Measurements from ENCODE around the gene STXBP5.
"Not testable (repeated sequence)": the region's sequence is repeated elsewhere in the genome, so short reads cannot be mapped to it uniquely, and the experiment has no call there.

The STXBP5 gene

DNA sequence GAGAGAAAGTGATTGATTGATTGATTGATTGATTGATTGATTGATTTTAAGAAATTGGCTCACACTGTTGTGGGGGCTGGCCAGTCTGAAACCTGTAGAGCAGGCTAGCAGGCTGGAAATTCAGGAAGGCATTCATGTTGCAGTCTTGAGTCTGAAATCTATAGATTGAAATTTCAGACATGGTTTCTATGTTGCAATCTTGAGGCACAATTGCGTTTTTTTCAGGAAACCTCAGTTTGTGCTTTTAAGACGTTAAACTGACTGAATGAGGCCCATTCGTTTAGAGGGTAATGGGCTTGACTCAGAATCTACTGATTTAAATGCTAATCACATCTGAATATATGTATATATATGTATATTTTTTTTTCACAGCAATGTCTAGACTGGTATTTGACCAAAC is 106.3 kb downstream of the STXBP5 start:
- no peak for DNase-seq

DNA sequence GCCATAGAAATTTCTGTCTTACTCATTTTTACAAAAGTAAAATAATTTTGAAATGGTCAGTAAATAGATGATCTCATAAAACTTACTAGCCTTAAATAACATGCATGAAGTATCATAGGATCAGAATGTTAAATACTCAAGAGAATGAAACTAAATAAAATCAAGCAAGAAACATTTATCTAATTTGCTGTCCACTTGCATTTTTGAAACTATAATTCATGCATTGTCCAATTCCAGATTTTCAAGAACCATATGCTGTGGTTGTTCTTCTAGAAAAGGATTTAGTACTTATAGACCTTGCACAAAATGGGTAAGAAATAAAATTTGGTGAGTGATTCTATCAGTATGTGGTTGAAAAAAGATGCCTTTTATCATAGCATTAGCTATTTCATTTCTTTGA is 107.0 kb downstream of the STXBP5 start:
- DNase-seq, result no peak

DNA sequence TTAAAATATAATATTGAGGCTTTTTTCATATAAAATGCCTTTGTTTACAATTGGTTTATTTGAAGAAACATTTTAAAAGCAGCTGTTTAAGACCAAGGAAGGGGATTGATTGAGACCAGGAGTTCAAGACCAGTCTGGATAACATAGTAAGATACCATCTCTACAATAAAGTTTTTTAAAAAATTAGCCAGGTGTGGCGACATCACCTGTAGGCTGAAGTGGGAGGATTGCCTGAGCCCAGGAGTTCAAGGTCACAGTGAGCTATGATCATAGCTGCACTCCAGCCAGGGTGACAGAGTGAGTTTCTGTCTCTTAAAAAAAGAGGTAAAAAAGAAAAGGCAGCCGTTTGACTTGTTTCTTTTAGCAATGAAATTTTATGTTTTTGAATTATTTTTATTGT is 117.0 kb downstream of the STXBP5 start:
- no peak for DNase-seq

DNA sequence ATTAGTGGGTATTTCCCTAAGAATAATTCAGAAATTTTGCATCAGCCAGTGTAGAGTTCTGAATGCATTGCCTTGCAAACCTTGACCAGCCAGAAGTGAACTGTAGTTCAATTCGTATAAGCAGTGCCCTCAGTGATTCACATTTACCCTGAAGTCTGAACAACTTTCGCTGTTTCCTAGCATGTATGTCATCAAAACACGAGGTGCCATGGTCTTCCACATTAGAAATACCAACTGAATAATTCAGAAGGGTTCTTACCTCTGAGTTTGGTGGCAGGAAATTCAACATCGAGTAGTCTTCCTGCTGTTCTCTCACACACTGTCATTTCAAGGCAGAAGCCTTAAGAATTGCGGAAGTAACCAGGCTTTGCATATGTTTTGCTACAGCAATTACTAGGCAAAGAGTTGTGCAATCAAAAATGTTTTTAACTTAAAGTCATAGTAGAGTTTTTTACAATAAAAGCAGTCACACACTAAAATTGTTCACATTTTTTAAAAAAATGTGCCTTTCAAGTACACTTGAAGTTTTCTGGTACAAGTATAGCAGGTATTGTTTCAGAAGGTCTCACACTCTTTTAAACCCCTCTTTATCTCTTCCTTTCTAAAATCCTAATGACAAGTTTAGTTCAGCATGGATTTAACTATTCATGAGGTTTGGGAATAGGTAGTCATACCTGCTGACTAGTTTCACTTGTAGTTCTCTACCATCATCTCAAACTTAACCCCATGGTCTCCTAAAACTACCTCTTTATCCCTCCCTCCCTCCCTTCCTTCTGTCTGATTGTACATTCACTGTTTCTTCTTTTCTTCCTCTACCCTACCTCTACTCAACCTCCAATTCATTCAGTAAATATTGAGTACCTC is 118.3 kb downstream of the STXBP5 start:
- DNase-seq, result no peak

DNA sequence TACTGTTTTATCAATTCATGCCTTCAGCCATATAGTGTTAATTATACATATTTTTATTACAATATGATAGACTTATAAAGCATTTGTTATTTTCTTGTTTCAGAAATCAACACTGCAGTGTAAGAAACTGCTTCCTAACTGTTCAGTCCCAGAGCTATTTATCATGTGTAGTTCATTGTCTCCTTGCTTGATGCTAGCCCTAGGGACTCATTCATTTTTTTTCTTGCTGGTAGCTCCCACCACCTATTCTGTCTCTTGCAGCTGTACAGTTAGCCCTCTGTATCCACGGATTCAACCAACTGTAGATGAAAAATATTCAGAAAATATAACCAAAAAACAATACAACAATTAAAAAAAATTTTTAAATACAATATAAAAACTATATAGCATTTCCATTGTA is 121.3 kb downstream of the STXBP5 start:
- no peak for DNase-seq

DNA sequence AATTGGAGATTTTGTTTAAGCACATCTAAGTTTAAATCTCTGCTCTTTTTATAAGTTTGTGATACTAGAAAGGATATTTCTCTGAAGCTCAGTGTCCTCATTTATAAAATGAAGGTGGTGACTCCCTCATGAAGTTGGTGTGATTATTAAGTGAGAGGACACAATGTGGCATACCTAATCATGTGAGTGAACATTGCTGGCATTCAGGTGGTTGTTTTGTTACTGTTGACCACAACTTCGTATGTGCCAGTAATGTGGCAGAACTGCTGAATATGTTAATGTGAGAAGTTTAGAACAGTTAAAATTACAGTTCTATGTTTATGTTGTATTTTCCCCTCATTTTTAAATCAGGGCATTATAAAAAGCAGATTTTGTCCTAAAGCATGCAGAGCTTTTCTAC is 127.2 kb downstream of the STXBP5 start:
- DNase-seq, result no peak

GRCh38 chr6:147337921-147338320 is 133.7 kb downstream of the STXBP5 start:
- DNase-seq, result no peak

GRCh38 chr6:147341486-147341885 is 137.3 kb downstream of the STXBP5 start:
- no peak for DNase-seq

- DNase-seq, result no peak
These were observed 141.7 kb downstream of the STXBP5 start for GRCh38 chr6:147345902-147346301.

DNA sequence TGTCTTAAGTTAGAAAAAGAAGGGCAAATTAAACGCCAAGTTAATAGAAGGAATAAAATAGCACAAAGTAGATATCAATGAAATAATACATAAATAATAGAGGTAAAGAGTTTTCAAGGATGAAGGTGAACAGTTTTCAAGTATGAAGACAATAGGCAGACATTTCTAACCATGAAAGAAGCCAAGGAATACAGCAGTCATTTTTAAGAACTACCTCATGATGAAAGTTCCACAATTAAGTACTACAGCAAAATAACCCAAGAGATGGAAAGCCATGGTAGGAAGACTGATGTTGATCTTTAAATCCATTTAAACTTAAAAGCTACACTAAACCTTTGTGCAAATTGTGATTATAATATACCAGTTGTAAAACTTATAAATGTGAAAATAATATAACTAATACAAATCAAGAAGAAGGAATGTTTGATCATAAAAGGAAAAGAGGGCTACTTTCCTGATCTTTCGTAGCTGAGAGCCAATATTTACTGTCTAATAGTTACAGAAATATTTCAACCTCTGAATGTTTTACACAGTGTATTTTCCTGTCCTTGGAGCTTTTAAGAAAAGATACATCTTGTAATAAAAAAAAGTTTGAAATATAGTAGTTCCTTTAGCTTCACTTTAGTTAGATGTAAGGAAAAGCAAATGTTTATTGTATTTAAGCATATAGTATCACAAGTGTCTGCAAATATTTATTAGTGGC is 143.1 kb downstream of the STXBP5 start:
- DNase-seq, result no peak

GRCh38 chr6:147347882-147348575 is 143.8 kb downstream of the STXBP5 start:
- no peak for DNase-seq

GRCh38 chr6:147361311-147361981 is 157.2 kb downstream of the STXBP5 start:
- no peak for DNase-seq

GRCh38 chr6:147366290-147366689 is 162.1 kb downstream of the STXBP5 start:
- no peak for DNase-seq

DNA sequence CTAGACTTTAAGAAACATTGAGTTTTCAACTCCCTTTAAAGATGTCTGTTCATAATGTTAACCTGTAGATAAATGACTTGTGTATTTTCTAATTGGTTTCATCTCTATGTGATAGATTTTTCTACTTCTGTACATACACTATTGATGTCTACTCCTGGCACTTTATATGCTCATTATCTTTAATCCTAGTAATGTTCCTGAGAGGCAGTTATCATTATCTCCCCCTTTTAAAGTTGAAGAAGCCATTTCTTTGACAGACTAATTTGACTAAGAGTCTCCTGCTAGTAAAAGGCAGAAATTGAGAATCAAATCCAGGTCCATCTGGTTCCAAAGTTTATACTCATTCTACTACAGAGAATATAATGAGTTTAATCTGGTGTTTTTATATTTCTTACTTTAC is 167.1 kb downstream of the STXBP5 start:
- no peak for DNase-seq

DNA sequence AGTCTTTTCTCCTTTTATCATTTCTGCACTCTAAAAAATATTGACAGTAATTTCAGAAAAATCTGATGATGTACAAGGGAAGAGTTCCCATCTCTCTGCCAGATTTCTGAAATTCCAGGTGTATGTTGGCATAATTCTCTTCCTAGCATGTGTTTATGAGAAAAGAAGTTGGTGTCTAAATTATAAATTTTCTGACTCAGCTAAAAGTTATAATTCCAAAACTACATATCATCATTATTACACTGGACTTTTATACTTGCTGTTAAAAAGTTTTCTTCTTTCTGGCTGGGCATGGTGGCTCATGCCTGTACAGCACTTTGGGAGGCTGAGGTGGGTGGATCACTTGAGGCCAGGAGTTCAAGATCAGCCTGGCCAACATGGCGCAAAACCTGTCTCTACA is 168.6 kb downstream of the STXBP5 start:
- no peak for DNase-seq

DNA sequence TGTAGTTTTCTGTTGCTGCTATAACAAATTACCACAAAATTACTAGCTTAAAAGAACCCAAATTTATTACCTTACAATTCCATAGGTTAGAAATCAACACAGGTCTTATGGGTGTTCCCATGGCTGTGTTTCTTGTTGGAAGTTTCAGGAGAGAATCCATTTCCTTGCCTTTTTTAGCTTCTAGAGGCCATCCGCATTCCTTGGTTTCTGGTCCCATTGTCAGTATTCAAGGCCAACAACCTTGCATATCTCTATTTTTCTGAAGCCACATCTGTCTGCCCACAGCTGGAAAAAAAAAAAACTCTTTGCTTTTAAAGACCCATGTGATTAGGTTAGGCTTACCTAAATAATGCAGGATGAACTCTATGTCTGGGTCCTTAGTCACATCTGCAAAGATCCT is 174.6 kb downstream of the STXBP5 start:
- DNase-seq, result no peak

- not testable (repeated sequence) for DNase-seq
These were observed 176.6 kb downstream of the STXBP5 start for GRCh38 chr6:147380841-147381240.

- DNase-seq, result no peak
These were observed 177.5 kb downstream of the STXBP5 start for GRCh38 chr6:147381712-147382111.

GRCh38 chr6:147382945-147383554 is 178.8 kb downstream of the STXBP5 start:
- no peak for DNase-seq

DNA sequence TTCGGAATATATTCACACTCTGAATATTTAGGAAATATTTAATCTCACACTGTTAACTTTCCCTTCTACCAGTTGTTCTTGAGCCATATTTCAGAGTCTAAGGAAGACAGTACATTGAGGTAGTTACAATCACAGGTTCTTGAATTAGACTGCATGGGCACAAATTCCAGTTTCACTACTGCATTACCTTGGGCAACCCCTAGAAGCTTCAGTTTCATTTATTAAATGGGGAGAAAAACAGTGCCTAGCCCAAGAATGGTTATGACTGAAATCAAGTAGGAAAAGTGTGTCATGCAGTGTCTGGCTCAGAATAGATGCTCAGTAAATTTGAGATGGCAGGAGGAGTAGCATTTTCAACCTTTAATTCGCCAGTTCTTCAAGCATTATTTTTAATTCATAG is 179.8 kb downstream of the STXBP5 start:
- no peak for DNase-seq

- DNase-seq, result no peak
These were observed 180.8 kb downstream of the STXBP5 start for GRCh38 chr6:147384737-147385710.

GRCh38 chr6:147389463-147389862 is 185.2 kb downstream of the STXBP5 start:
- no peak for DNase-seq
